HCT116 (cell line): ENCODE measurements around the gene KIRREL2. TPM values are rescaled to one million over a fixed set of nuclear protein-coding genes. Genes with fewer than 3 reads are reported as not detected.

Experiments used
- ATAC-seq: fragments of 200-7000 bp; cut with Tn5 transposase; 2 replicates; pipeline ENCODE4 v1.9.1; 2020; ENCODE audit warnings: mild to moderate bottlenecking, moderate library complexity
- BruUV-seq: library from RNA; stranded (reverse); fragments of 400-500 nt; replicated peaks from 2 replicates; lab custom pipeline; 2021; lab: Mats Ljungman, UMichigan
- CTCF ChIA-PET: fragments of 300-600 bp; sonication (Branson Sonifier 250); formaldehyde crosslinking; loops from one replicate; lab custom pipeline; 2021; ENCODE audit warnings: antibody characterized with exemption; lab: Charles Lee
- POLR2A ChIA-PET: fragments of 300-600, 350-600 bp; sonication (Branson Sonifier 250); formaldehyde crosslinking; loops from one replicate; lab custom pipeline; 2021; ENCODE audit warnings: antibody characterized with exemption; lab: Charles Lee
- RAD21 ChIA-PET, 2 experiments: fragments of 300-600 bp; sonication (Branson Sonifier 250); formaldehyde crosslinking; loops; one replicate each; lab custom pipeline; 2023; ENCODE audit warnings: low total read pairs in 2 of 2; ENCODE audit not compliant: uncharacterized antibody in 2 of 2, unreplicated experiment in 2 of 2, low non-redundant PET in 1 of 2; lab: Charles Lee
- DNase-seq: peaks from one replicate; pipeline ENCODE4 v3.0.0-alpha.2; 2010; ENCODE audit warnings: low read depth, low spot score
- H2AFZ ChIP-seq: fragments of 200-600 bp; shearing (Covaris generic), sonication (generic); 2 replicates; pipeline ENCODE4 v1.6.1; 2017; ENCODE audit warnings: low read depth, mixed run types, mixed read lengths, antibody characterized with exemption, low read length; ENCODE audit not compliant: poor library complexity, severe bottlenecking
- H3K27ac ChIP-seq: 2 replicates; pipeline ENCODE4 v1.5.1; 2012; ENCODE audit warnings: low read depth, low read length
- H3K27me3 ChIP-seq: fragments of 200-600 bp; sonication (generic); 2 replicates; pipeline ENCODE4 v1.6.1; 2016; ENCODE audit warnings: mixed run types, low read length, mixed read lengths; ENCODE audit not compliant: insufficient read depth
- H3K36me3 ChIP-seq, 2 experiments: fragments of 200-500 bp in 1 of 2; fragments of 200-600 bp in 1 of 2; sonication (Bioruptor generic) in 1 of 2; sonication (generic) in 1 of 2; 2 replicates each; pipeline versions ENCODE4 v1.5.1 to v1.6.1; 2014 to 2016; ENCODE audit warnings: low read length in 2 of 2, inconsistent platforms in 1 of 2, mixed read lengths in 1 of 2, mixed run types in 1 of 2; ENCODE audit not compliant: insufficient read depth in 2 of 2, control insufficient read depth in 1 of 2
- H3K4me1 ChIP-seq, 2 experiments: fragments of 200-600 bp in 1 of 2; sonication (generic) in 1 of 2; 2 replicates each; pipeline versions ENCODE4 v1.5.1 to v1.6.1; 2012 to 2017; ENCODE audit warnings: low read length in 2 of 2, inconsistent platforms in 1 of 2, mild to moderate bottlenecking in 1 of 2, mixed read lengths in 1 of 2, mixed run types in 1 of 2, moderate library complexity in 1 of 2; ENCODE audit not compliant: insufficient read depth in 2 of 2, control insufficient read depth in 1 of 2
- H3K4me2 ChIP-seq: fragments of 200-600 bp; sonication (generic); 2 replicates; pipeline ENCODE4 v1.6.1; 2017; ENCODE audit warnings: mixed run types, low read length, mixed read lengths
- H3K4me3 ChIP-seq, 2 experiments: fragments of 200-600 bp in 1 of 2; sonication (generic) in 1 of 2; replicated peaks in 1 of 2; 2 replicates each; pipeline ENCODE4 v1.5.1; 2011 to 2016; ENCODE audit warnings: low read length in 2 of 2, control low read depth in 1 of 2, low read depth in 1 of 2, mild to moderate bottlenecking in 1 of 2, mixed read lengths in 1 of 2, mixed run types in 1 of 2
- H3K79me2 ChIP-seq: fragments of 200-600 bp; sonication (generic); 2 replicates; pipeline ENCODE4 v1.6.1; 2017; ENCODE audit warnings: mild to moderate bottlenecking, mixed run types, low read length, moderate library complexity, mixed read lengths; ENCODE audit not compliant: insufficient read depth
- H3K9ac ChIP-seq: fragments of 200-600 bp; sonication (generic); 2 replicates; pipeline ENCODE4 v1.6.1; 2016; ENCODE audit warnings: low read length, mixed read lengths
- H3K9me2 ChIP-seq: fragments of 200-600 bp; sonication (generic), shearing (Covaris generic); 2 replicates; pipeline ENCODE4 v1.6.1; 2017; ENCODE audit warnings: mixed run types, mild to moderate bottlenecking, moderate library complexity; ENCODE audit not compliant: insufficient read depth
- H3K9me3 ChIP-seq, 2 experiments: fragments of 200-500 bp in 1 of 2; fragments of 200-600 bp in 1 of 2; sonication (Bioruptor generic) in 1 of 2; sonication (generic) in 1 of 2; 2 replicates each; pipeline ENCODE4 v1.6.1; 2014 to 2017; ENCODE audit warnings: low read length in 2 of 2, mixed read lengths in 2 of 2, inconsistent platforms in 1 of 2, low read depth in 1 of 2, mild to moderate bottlenecking in 1 of 2, mixed run types in 1 of 2, moderate library complexity in 1 of 2; ENCODE audit not compliant: control insufficient read depth in 1 of 2, insufficient read depth in 1 of 2
- H4K20me1 ChIP-seq: fragments of 200-600 bp; sonication (generic), shearing (Covaris generic); 2 replicates; pipeline ENCODE4 v1.6.1; 2017; ENCODE audit warnings: mixed run types, mild to moderate bottlenecking, moderate library complexity; ENCODE audit not compliant: insufficient read depth
- CTCF ChIP-seq, 3 experiments: fragments of 200-600 bp in 1 of 3; sonication (generic) in 1 of 3; IDR thresholded peaks in 2 of 3; conservative IDR thresholded peaks in 1 of 3; 2 replicates each; pipeline ENCODE4 v1.5.1; 2012 to 2017; ENCODE audit warnings: low read depth in 2 of 3, low read length in 2 of 3, antibody characterized with exemption in 1 of 3, borderline replicate concordance in 1 of 3, control low read depth in 1 of 3, mild to moderate bottlenecking in 1 of 3, mixed read lengths in 1 of 3, mixed run types in 1 of 3, moderate library complexity in 1 of 3; ENCODE audit not compliant: insufficient read depth in 1 of 3
- EGR1 ChIP-seq: IDR thresholded peaks from 2 replicates; pipeline ENCODE4 v1.6.1; 2012; ENCODE audit warnings: low read depth
- ELF1 ChIP-seq: IDR thresholded peaks from 2 replicates; pipeline ENCODE4 v1.6.1; 2012; ENCODE audit warnings: low read depth, borderline replicate concordance
- MAX ChIP-seq: IDR thresholded peaks from 2 replicates; pipeline ENCODE4 v1.6.1; 2012
- POLR2AphosphoS5 ChIP-seq: IDR thresholded peaks from 2 replicates; pipeline ENCODE4 v1.6.1; 2011; ENCODE audit warnings: mild to moderate bottlenecking, low read depth, low read length, moderate library complexity
- SIN3A ChIP-seq: IDR thresholded peaks from 2 replicates; pipeline ENCODE4 v1.6.1; 2012; ENCODE audit warnings: low read depth
- SP1 ChIP-seq: IDR thresholded peaks from 2 replicates; pipeline ENCODE4 v1.6.1; 2012; ENCODE audit warnings: low read depth
- YY1 ChIP-seq: IDR thresholded peaks from 2 replicates; pipeline ENCODE4 v1.6.1; 2011; ENCODE audit warnings: low read length, low read depth, moderate library complexity, mild to moderate bottlenecking; ENCODE audit not compliant: insufficient replicate concordance; ENCODE audit errors: extremely low read depth
- intact Hi-C: fragments of 100-400 bp; cut with micrococcal nuclease; formaldehyde crosslinking; loops from 2 replicates; pipeline ENCODE4 v1.10.0; 2022
- total RNA-seq: library from RNA; stranded (reverse); gene quantifications from one replicate; pipeline ENCODE4 v1.2.1, GENCODE V29; 2021; ENCODE audit not compliant: unreplicated experiment

KIRREL2 gene
- total RNA-seq, 1 experiment from 2014 or later, result 1.3 TPM

GRCh38 chr19:35899547-35900214, 43.0 kb downstream of the KIRREL2 start:
- POLR2A ChIA-PET, result interaction anchor here (1.2 kb wide), 1 partner anchor 29 kb away, joined by 3 read pairs; no protein-coding TSS in a partner anchor
- ATAC-seq, result peak; percentile 80
- Histone ChIP-seq H3K4me1 (peaks cover 22 to 43% of the 10 kb centered on the region in 2 experiments), H3K4me3 (peak overlapping the region; percentile 98 to 99), H3K9ac (peak overlapping the region; percentile 99), H3K36me3 (peaks cover 12 to 28% of the 10 kb centered on the region in 2 experiments; a peak in 2 of 4 replicates), H2AFZ (no peak overlapping the region), H3K4me2 (peak overlapping the region; percentile 91), H4K20me1 (no peaks in the 10 kb centered on the region), H3K27me3 (no peaks in the 10 kb centered on the region), H3K79me2 (peaks cover 37% of the 10 kb centered on the region), H3K9me2 (no peaks in the 10 kb centered on the region), H3K27ac (peak overlapping the region; percentile 98), H3K9me3 (no peaks in the 10 kb centered on the region)
- RAD21 ChIA-PET, result no interaction called here
- DNase-seq, result peak; percentile 72
- TF ChIP-seq CTCF (IDR thresholded peaks at IDR 0.05 in 2 of 3, conservative IDR thresholded peaks at IDR 0.05 in 1 of 3; ENCODE audit: borderline replicate concordance in 1 of 3, insufficient read depth in 1 of 3, low read depth in 2 of 3, low read length in 2 of 3) (no peak), EGR1 (peak; percentile 98), MAX (peak; percentile 64), SP1 (peak; percentile 82), YY1 (peak; percentile 61), ELF1 (no peak), POLR2AphosphoS5 (peak; percentile 90), SIN3A (peak; percentile 41)
- intact Hi-C loops, result no loop called here
- TSS peak; percentile 47 for BruUV-seq
- CTCF ChIA-PET, result no interaction called here
